ENCODE data around the gene DLG2. TPM values are rescaled to one million over a fixed set of nuclear protein-coding genes. Genes with fewer than 3 reads are reported as not detected.

The DLG2 gene
- total RNA-seq, 2 experiments from 2014 or later: 6.9 to 8.2 TPM

DNA sequence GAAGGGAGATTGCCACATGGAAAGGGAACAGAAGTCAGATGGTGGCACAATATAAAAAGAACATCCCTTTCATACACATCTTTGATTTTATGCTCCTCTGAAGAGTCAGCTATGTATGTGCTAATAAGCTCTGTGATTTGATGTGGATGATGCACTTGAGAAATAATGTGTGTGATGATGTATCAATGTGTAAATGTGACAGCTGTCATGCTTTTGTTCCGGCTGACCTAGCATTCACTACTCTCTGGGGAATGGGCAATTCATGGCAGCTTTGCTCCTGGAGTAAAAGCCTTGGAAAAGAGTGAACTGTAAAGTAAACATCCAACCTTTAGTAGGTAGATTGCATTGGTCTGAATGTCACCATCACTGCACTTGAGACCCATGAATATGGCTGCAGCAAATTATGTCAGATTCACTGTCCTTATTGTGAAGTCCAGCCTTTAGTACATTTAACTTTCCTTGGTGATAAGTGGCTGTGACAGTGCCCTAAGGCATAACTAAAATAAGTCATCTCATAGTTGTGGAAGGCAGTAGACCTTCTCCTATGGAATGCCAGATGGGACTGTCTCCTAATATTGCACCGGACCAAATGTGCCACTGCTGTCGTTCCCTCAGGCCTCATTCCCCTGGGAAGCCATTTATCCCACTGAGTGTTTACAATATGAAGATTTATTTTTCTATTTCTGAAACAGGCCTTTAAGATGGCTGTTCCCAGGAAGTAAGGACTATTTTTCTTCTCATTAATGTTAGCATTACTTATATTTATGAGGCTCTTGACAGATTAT, 2162.8 kb downstream of the DLG2 start:
- intact Hi-C loops (cut with micrococcal nuclease; ENCODE audit: unreplicated experiment): no loop called here
- ChIA-PET CTCF (ENCODE audit: unreplicated experiment) (no interaction called here), POLR2A (interaction anchor here (0.6 kb wide), 1 partner anchor 204 kb away, joined by 3 read pairs; no protein-coding TSS in a partner anchor)
- H3K79me2 ChIP-seq (ENCODE audit: insufficient read depth, low read depth, low read length): no peaks in the 10 kb centered on the region
- H3K9me3 ChIP-seq (ENCODE audit: low read length): no peaks in the 10 kb centered on the region
- DNase-seq (ENCODE audit: low spot score): no peak
- H3K4me2 ChIP-seq (ENCODE audit: low read length): no peak overlapping the region
- no peak for TF ChIP-seq EZH2phosphoT487 (IDR thresholded peaks at IDR 0.05; ENCODE audit: borderline replicate concordance, low read depth, low read length)
- TF ChIP-seq, protein P1, sequence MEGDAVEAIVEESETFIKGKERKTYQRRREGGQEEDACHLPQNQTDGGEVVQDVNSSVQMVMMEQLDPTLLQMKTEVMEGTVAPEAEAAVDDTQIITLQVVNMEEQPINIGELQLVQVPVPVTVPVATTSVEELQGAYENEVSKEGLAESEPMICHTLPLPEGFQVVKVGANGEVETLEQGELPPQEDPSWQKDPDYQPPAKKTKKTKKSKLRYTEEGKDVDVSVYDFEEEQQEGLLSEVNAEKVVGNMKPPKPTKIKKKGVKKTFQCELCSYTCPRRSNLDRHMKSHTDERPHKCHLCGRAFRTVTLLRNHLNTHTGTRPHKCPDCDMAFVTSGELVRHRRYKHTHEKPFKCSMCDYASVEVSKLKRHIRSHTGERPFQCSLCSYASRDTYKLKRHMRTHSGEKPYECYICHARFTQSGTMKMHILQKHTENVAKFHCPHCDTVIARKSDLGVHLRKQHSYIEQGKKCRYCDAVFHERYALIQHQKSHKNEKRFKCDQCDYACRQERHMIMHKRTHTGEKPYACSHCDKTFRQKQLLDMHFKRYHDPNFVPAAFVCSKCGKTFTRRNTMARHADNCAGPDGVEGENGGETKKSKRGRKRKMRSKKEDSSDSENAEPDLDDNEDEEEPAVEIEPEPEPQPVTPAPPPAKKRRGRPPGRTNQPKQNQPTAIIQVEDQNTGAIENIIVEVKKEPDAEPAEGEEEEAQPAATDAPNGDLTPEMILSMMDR (conservative IDR thresholded peaks at IDR 0.05; ENCODE audit: low read length): no peak
- no peaks in the 10 kb centered on the region for H3K9me2 ChIP-seq (ENCODE audit: insufficient read depth, low read length)
- H4K20me1 ChIP-seq (ENCODE audit: insufficient read depth, low read length): no peaks in the 10 kb centered on the region
- no peaks in the 10 kb centered on the region for H3K4me1 ChIP-seq (ENCODE audit: insufficient read depth, low read length, poor library complexity, severe bottlenecking)
- no peak overlapping the region for H3K27ac ChIP-seq (ENCODE audit: low read depth, low read length, poor library complexity, severe bottlenecking)
- H2AFZ ChIP-seq (ENCODE audit: low read length): no peak overlapping the region
- no peaks in the 10 kb centered on the region for H3K36me3 ChIP-seq (ENCODE audit: insufficient read depth, low read length)
- no TSS peak for BruUV-seq (replicated peaks)
- H3K4me3 ChIP-seq (ENCODE audit: low read depth, low read length, poor library complexity, severe bottlenecking): no peak overlapping the region

DNA sequence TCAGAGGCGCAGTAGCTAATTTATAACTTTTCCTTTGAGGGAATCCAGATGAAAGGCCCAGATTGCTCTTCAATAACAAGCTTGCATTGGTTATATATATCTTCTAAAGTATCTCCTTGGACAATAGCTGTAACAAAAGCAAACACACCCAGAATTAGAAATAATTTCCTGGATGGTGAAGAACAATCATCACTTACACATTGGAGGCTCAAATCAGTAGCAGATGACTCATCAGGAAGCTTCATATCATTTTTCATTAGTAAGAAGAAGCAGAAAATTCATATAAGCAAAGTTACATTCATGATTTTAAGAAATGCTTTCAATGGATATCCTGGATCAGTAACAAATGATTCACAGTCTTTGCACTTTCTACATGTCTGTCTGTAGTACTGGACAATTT, 2167.3 kb downstream of the DLG2 start:
- CTCF ChIA-PET (ENCODE audit: unreplicated experiment): no interaction called here
- no peak for DNase-seq (ENCODE audit: low spot score)
- POLR2A ChIA-PET: interaction anchor here (0.6 to 1.4 kb wide), 2 partner anchors 103 to 234 kb away, joined by 3 to 4 read pairs; no protein-coding TSS in a partner anchor
- Histone ChIP-seq H3K9me3 (ENCODE audit: low read length) (no peaks in the 10 kb centered on the region), H3K27ac (ENCODE audit: low read depth, low read length, poor library complexity, severe bottlenecking) (no peak overlapping the region), H3K9me2 (ENCODE audit: insufficient read depth, low read length) (no peaks in the 10 kb centered on the region), H4K20me1 (ENCODE audit: insufficient read depth, low read length) (no peaks in the 10 kb centered on the region), H3K79me2 (ENCODE audit: insufficient read depth, low read depth, low read length) (no peaks in the 10 kb centered on the region), H3K4me3 (ENCODE audit: low read depth, low read length, poor library complexity, severe bottlenecking) (no peak overlapping the region), H3K4me2 (ENCODE audit: low read length) (no peak overlapping the region), H2AFZ (ENCODE audit: low read length) (no peak overlapping the region), H3K36me3 (ENCODE audit: insufficient read depth, low read length) (no peaks in the 10 kb centered on the region), H3K4me1 (ENCODE audit: insufficient read depth, low read length, poor library complexity, severe bottlenecking) (no peaks in the 10 kb centered on the region)
- TF ChIP-seq, protein P1 (conservative IDR thresholded peaks at IDR 0.05; ENCODE audit: low read length): no peak
- TF ChIP-seq EZH2phosphoT487 (IDR thresholded peaks at IDR 0.05; ENCODE audit: borderline replicate concordance, low read depth, low read length): no peak
- intact Hi-C loops (cut with micrococcal nuclease; ENCODE audit: unreplicated experiment): no loop called here
- no TSS peak for BruUV-seq (replicated peaks)

DNA sequence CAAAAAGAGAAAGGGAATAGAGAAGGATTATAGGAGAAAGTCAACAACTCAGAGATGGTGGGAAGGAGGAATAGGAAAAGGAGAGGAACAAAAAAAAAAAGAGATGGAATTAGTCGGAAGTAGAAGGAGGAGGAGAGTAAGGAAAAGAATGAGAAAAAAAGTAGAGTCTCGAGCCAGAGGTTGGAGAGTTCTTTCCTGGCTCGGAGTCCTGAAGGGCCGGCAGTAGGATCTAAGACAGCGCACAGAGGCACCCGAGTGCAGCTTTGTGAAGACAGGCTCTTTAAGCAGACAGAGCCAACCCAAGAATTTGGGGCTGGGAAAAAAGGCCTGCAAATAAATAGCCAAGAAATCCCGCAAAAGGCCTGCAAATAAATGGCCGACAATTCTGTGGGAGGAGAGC, 2170.6 kb downstream of the DLG2 start:
- H3K27ac ChIP-seq (ENCODE audit: low read depth, low read length, poor library complexity, severe bottlenecking): no peak overlapping the region
- no peak overlapping the region for H3K4me2 ChIP-seq (ENCODE audit: low read length)
- no peak overlapping the region for H3K4me3 ChIP-seq (ENCODE audit: low read depth, low read length, poor library complexity, severe bottlenecking)
- BruUV-seq (replicated peaks): no TSS peak
- no peaks in the 10 kb centered on the region for H3K79me2 ChIP-seq (ENCODE audit: insufficient read depth, low read depth, low read length)
- H3K9me2 ChIP-seq (ENCODE audit: insufficient read depth, low read length): no peaks in the 10 kb centered on the region
- TF ChIP-seq EZH2phosphoT487 (IDR thresholded peaks at IDR 0.05; ENCODE audit: borderline replicate concordance, low read depth, low read length): no peak
- TF ChIP-seq, protein P1 (conservative IDR thresholded peaks at IDR 0.05; ENCODE audit: low read length): no peak
- no peaks in the 10 kb centered on the region for H3K36me3 ChIP-seq (ENCODE audit: insufficient read depth, low read length)
- H2AFZ ChIP-seq (ENCODE audit: low read length): no peak overlapping the region
- POLR2A ChIA-PET: no interaction called here
- H3K4me1 ChIP-seq (ENCODE audit: insufficient read depth, low read length, poor library complexity, severe bottlenecking): no peaks in the 10 kb centered on the region
- intact Hi-C loops (cut with micrococcal nuclease; ENCODE audit: unreplicated experiment): no loop called here
- no peak for DNase-seq (ENCODE audit: low spot score)
- no peaks in the 10 kb centered on the region for H3K9me3 ChIP-seq (ENCODE audit: low read length)
- CTCF ChIA-PET (ENCODE audit: unreplicated experiment): no interaction called here
- no peaks in the 10 kb centered on the region for H4K20me1 ChIP-seq (ENCODE audit: insufficient read depth, low read length)
